GM19467 (cell line): Measurements from ENCODE around the gene HK2.

Experiments used
- ATAC-seq: cut with Tn5 transposase; IDR thresholded peaks from one replicate; pipeline ENCODE4 v1.9.1; 2021; ENCODE audit warnings: mild to moderate bottlenecking, moderate library complexity; ENCODE audit not compliant: unreplicated experiment

Gene HK2

DNA sequence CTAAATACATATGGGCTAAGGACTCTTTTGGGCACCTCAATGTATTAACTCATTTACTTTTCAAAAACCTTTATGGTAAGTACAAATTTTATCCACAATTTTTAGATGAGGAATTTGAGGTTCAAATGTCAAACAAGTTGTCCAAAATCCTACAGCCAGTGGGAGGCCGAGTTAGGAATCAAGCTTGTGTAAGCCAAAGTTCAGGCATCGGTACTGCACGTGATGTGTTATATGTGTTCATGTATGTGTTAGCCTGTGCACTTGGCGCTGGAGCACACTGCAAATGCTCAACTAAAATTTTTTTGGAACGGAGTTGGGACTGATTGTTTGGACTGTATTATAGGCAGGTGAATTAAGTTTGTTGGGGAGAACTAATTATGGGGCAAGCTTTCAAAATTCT, 22.7 kb downstream of the HK2 start:
- no peak for ATAC-seq

DNA sequence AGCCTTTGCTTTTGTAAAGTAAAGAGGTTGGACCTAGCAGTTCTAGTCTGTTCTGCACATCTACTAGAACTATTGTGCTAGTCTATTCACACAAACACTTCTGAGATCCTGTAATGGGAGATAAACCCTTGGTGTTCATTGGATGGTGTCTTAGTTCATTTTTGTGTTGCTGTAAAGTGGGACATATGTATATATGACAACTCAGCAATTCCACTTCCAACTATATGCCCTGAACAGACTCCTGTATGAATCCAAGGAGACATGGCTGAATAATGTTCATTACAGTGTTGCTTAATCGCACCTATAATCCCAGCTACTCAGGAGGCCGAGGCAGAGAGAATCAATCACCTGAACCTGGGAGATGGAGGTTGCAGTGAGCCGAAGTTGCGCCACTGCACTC, 23.3 kb downstream of the HK2 start:
- no peak for ATAC-seq

DNA sequence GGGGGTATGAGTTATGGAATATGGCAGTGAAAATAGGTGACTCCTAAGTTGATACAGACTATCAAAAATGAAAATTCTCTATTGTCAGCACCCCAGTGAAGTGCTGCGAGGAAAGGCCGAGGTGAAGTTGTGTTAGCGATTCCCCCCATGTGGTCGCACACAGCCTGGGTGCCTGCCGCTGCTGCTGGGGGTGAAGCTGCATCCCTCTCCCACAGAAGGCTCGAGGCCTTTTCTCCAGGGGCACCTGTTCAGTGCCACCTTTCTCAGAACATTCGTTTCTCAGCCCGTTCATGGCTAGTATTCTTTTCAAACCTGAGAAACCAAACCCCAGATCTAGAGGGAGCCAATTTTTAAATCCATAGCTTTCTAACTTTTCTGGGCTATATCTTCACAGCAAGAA, 23.8 kb downstream of the HK2 start:
- ATAC-seq = no peak

DNA sequence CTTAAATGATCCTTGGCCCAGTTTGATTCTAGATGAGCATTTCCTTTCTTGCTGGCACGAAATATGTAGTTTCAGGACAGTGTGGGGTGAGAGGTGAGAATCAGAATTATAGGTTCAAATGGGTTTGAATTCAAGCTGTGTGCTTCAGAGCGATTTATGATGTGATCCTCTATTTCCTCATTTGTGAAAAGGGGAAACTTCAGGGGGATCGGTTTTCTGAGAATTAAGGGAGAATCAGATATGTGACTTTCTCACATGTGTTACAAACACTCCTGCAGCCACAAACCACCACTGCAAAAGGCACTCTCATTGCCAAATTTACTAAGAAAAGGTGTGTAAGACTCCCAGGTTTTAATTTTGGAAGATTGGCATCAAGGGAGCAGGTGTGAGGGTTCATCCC, 24.4 kb downstream of the HK2 start:
- ATAC-seq = no peak

DNA sequence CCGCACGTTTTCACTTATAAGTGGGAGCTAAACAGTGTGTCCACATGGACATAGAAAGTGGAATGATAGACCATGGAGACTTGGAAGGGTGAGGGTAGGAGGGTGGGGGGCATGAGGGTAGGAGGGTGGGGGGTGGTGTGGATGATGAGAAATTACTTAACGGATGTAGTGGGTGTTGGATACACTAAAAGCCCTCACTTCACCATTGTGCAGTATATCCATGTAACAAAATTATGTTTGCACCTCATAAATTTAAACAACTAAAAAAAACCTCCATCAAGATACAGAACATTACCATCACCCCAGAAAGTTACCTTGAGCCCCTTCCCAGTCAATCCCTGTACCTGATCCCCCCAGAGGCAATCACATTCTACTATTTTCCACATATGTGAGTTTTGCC, 26.2 kb downstream of the HK2 start:
- no peak for ATAC-seq

DNA sequence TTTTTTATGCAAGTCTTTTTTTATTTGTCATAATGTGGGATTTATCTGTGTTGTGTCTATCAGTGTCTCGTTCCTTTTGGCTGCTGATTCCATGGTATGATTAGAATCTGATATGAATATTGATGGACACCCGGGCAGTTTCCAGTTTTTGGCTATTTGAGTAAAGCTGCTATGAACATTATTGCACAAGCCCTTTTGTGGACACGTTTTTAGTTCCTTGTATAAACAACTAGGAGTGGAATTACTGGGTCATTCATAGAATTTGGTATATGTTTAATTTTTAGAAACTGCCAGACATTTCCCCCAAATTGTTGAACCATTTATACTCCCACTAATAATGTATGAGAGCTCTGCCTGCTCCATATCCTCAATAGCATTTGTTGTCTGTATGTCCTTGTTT, 26.6 kb downstream of the HK2 start:
- no peak for ATAC-seq

DNA sequence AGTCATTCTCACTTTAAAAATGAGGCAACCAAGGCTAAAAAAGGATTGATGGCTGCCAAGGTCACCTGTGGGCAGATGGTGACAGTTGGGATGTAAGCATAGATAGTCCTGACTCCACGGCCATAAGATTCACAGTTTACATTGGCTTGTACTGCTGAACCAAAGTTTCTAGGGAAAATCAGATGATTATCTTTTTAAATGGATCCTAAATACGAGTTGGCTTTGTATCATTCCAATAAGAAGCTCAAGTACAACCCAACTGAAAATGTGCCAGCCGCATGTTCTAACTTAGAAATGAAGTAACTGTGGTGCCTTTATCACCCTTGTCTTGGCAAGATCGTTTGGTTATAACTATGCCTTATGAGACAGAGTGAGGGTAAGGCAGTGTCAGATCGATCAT, 27.6 kb downstream of the HK2 start:
- no peak for ATAC-seq

DNA sequence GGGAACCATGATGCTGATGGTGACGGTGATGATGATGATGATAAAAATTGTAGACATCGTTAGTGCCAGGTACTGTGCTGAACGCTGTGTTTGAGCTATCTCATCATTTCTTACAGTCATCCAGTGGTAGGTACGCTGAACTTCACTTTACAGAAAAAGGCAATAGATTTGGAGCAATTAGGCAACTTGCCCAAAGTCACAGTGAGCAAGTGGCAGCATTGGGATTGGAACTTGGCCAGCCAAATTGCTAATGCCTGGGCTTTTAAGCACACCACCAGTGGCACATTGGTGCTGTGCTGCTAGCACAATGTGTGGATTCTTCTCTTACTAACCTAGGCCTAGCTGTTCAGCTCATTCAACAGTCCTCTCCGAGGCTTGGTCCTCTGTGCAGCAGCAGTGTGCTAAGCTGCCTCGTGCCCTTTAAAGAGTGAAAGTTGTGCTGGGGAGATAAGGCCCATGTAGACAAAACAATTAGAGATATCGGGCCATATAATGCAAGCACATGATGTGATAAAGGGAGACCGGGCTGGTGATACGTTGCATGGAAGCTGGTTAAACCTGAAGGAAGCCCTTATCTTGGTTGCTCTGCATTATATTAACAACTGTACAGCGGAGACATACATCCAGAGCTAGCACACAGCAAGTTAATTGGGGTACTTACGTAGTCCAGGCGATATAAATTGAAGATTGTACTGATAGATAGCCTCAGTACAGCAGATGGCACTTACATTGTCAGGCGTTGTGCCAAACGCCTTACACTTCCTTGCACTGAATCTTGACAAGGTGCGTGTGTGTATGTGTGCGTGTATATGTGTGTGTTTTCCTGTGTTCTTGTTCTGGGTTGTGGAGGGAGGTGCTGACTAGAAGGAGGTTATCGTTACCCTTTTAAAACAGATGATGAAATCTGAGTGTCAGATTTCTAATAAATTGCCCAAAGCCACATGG, 28.4 kb downstream of the HK2 start:
- ATAC-seq = no peak

DNA sequence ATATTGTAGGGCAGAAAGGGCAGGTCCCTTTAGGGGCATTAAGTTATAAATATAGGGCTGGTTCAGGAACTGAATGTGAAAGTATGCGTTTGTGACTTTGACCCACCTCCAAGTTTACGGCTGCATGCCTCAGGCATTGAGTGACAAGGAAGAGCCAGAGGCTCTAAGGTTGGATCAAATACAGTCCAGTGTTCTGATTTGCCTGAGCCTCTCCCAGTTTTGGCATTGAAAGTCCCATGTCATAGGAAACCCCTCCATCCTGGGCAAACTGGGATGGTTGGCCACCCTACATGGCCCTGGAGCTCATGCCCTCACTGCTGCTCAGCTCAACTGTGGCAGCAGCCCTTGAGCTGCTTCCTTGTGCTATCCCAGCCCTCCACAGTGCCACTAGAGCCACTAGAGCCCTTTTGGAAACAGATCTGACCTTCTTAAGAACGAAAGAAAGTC, 29.9 kb downstream of the HK2 start:
- no peak for ATAC-seq

DNA sequence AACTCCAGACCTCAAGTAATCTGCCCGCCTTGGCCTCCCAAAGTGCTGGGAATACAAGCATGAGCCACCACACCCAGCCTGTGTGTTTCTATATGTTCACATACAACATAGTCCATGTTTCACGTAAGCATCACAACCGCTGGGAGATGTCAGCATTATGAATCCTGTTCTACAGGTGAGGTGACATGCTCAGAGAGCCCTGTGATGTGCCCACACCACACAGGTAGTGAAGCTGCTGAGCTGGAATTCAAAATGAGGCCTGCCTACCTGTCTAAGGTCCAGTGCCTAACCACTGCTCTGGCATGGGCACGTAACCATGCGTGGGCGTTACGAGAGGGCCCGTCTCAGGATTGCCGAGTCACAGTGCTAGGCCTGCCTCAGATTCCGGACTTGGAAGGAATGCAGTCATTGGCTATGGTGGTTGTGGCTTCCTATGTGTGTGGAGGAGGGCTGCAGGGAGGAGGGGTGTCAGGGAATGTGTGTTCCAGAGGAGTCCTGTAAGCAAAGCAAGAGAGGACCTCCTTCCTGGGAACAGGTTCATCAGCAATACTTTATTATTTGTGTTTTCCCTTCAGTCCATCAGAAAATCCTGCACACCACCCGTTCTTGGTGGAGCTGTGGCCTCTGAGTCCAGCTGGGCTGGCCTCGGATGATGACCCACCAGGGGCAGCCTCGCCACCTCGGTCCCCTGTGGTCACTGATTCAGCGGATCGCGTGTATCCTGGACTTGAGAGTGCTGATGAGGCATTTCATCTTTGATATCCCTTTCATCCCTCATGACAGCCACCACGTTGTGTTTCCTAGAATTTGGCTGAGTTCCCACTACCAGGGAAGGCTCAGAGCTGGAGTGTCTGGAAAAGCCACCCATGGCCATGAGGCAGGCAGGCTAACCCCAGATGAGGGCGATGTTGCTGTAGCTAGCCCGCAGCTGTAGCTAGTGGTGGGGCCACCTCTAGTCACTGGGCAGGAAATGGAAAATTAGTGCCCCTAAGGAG, 31.1 kb downstream of the HK2 start:
- ATAC-seq = no peak

DNA sequence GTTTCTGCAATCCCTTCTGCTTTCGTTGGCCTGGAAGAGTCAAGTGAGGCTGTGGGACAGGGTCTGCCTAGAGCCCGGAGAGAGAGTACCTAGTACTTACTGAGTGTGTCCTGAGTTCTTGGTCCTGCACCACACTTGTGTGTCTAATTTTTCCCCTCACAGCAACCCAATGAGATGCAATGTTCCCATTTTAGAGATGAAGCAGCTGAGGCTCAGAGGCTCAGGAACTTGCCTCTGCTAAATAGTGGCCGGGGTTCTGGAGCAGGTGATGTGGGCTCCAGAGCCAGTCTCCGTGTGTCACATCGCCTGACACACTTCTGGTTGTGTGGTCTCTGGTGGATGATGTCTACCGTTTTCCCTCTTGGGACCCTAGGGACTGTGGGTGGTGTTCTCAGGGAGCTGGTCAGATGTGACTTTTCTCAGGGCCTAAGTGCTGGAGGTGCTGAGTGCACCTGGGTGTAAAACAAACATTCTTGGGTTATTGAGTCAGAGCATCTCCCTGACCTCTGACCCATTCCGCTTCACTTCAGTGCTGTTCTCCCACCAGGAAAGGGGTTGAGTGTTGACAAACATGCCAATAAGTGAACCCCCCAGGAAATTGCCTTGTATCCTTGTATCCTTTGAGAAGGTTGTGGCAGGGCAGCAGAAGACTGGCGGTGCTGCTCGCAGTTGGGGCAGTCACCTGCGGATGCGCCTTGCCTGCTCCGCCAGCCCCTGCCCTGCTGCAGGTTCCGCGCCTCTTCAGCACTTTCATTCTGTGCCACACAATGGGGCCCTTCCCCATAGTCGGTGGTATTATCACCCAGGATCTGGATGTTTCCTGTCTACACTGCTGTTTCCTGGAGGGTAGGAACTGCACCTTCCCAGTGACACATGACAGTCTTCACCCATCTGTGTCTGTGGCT, 32.1 kb downstream of the HK2 start:
- no peak for ATAC-seq

DNA sequence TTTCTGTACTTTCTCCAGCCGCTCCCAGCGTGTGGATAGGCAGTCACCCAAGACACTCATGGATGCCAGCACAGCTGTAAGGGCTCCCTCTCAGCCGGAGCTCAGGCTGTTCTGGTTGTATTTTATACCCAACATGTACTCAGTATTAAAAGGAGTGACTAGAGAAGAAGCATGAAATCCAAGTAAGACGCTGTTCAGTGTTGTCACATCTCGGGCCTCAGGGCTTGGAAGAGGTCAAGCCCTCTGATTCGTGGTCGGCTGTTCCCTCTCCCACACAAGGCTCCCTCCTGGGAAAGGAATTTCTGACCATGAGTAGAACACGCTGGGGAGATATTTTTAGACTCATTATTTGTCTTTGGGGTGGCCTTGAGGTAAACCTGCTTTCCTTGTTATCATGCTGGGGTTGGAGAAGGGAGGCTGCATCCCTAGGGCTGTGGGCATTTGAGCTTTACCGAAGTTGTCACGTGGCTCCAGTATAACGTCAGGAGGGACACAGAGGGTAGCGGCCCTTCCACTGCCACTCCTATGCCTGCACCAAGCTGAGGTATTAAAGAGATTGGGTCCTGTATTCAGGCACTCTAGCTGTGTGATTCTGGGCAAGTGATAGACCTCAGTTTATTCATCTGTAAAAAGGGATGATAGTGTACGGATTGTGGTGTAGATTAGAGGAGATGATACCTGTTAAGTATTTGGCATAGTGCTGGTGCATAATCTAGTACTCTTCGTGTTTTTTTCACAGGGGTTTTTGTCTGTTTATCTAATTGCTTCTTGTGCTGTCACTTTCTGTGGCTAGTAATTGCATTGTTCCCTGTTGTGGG, 34.1 kb downstream of the HK2 start:
- ATAC-seq = no peak

DNA sequence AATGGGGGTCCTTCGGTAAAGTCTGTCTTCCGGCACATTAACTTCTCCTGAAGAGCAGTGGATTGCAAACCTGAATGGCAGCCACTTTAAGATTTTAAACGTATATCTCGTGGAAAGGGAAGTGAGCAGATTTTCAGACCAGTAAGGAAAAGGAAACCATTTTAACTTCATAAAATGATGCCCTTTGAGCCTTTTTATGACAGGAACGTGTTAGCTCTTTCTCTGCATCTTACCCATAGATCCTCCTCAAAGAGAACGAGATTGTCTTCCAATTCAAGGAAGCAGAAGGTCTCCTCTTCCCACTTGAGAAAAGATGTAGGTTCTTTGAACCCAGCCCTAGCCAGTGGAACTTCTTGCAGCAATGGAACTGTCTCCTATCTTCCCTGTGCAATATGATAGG, 35.6 kb downstream of the HK2 start:
- no peak for ATAC-seq

DNA sequence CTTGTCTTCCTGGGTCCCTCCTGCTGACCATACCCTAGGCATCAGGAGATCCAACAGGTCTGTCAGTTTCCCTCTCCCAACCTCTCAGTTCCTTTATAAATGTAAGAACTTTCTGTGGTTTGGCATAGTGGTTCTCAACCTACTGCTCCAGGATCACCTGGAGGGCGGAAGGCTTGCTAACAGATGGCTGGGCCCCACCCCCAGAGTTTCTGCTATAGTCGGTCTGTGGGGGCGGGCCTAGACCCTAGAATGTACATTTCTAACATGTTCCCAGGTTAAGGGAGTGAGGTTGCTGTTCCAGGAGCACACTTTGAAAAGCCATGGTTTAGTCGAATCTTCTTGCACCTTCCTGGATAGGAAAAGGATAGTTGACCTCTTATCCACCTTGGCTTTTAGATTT, 37.0 kb downstream of the HK2 start:
- ATAC-seq = no peak

DNA sequence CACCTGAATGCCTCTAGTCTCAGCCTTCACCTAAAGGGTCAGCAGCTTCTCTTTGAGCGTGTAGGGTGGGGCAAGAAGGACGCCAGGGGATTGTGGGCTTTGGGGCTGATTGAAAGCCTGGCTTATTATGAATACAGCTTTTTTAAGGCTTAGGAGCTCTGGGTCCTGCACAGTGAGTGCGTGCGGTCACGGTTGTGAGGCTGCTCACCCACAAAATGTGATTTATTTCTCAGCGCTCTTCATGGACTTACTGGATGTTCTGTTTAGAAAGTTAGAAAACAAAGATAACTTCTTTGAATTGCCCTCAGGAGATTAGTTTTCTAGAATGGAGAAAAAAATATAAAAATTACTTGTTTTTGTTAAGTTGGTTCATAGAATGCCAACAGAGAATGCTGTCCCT, 37.5 kb downstream of the HK2 start:
- ATAC-seq = no peak

DNA sequence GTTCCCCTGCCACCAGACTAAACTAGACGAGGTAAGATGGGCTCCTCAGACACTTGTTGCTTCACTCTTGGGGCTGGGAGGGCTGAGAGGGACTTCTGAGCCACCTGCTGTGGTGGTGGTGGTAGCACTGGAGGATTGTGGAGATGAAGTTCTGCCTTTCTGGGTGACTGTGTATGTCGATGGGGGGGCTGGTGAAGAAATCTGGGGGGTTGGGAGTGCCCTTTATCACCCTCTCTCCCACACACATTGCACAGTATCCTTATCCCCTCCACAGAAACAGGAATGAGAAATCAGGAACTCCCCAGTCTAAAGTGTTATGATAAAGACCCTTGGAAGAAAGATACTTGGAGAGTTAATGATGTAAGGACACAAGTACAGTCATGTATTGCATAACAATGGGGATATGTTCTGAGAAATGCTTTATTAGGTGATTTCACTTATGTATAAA, 38.5 kb downstream of the HK2 start:
- ATAC-seq = no peak

DNA sequence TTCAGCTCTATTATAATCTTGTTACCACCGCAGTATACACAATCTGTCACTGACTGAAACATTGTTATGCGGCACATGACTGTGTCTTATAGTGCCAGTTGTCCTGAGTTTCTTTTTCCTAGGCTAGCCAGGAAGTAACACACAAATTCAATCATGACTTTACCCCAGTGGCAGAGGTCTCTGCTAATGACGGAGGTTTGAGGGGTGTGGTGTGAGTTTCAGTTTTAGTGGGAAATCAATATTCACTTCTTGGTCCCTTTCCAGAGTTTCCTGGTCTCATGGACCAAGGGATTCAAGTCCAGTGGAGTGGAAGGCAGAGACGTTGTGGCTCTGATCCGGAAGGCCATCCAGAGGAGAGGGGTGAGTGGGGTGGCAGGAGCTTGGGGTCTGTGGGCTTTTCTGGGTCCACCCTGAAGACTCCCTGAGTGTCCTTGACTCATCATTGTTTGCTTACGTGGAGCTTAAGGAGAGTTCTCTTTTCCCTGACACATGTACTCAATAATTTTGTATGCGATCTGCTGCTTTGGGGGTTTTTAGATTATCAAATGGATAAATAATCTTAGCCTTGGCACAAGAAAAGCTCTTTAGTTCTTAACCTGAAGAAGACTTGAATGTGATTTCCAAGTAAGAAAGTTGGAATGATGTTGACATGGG, 39.2 kb downstream of the HK2 start:
- no peak for ATAC-seq

DNA sequence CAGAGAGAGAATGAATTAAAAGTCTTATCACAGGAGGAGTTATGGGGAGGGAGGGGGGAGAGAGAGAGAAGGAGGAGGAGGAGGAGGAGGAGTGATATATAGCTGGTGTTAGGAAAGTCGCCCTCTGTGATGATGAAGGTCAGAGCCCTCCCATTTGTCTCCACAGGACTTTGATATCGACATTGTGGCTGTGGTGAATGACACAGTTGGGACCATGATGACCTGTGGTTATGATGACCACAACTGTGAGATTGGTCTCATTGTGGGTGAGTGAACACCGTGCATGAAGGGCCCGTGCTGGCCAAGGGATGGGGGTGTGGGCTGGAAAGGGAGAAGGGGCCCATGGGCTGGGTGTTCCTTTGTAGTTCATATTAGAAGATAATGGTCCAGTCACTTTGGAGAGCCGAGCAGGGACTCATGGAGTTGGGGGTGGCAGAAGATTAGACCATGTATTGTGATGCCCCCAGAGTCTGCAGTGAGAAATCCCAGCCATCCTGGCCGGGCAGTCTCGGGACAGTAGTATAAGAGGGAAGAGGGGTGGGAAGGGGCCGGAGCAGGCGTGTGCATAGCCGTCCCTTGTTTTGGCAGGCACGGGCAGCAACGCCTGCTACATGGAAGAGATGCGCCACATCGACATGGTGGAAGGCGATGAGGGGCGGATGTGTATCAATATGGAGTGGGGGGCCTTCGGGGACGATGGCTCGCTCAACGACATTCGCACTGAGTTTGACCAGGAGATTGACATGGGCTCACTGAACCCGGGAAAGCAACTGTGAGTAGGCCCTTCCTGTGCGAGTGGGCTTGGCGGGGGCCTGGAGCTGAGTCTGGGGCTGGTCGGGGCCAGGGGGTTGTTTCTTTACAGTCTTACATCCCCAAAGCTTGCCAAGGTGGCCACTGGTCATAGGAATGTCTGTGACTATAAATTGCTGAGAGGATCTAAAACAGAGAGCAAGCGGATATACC, 40.0 kb downstream of the HK2 start:
- no peak for ATAC-seq
